A673 (cell line): ENCODE data around the gene TSSK2. TPM values are rescaled to one million over a fixed set of nuclear protein-coding genes. Genes with fewer than 3 reads are reported as not detected.
A peak's percentile ranks its signal among the peaks of the same experiment; 100 is the strongest.

ENCODE experiments used
- BruUV-seq: library from RNA; stranded (reverse); fragments of 400-500 nt; replicated peaks from 2 replicates; lab custom pipeline; 2021; lab: Mats Ljungman, UMichigan
- CTCF ChIA-PET: fragments of 300-600 bp; sonication (Branson Sonifier 250); formaldehyde crosslinking; loops from one replicate; lab custom pipeline; 2022; ENCODE audit warnings: antibody characterized with exemption; lab: Charles Lee
- POLR2A ChIA-PET: fragments of 300-600 bp; sonication (Branson Sonifier 250); formaldehyde crosslinking; loops from one replicate; lab custom pipeline; 2022; ENCODE audit warnings: antibody characterized with exemption; ENCODE audit not compliant: low non-redundant PET; lab: Charles Lee
- DNase-seq: peaks from one replicate; pipeline ENCODE4 v3.0.0-alpha.2; 2015; ENCODE audit warnings: low spot score
- H3K27ac ChIP-seq: fragments of 200-600 bp; sonication (generic); 2 replicates; pipeline ENCODE4 v1.5.1; 2016; ENCODE audit warnings: mixed run types, low read depth, mild to moderate bottlenecking, mixed read lengths, antibody characterized with exemption, low read length; ENCODE audit not compliant: poor library complexity, severe bottlenecking
- H3K27me3 ChIP-seq: fragments of 200-600 bp; sonication (generic); replicated peaks from 2 replicates; pipeline ENCODE4 v1.6.1; 2017; ENCODE audit warnings: mixed run types, low read depth, mild to moderate bottlenecking, mixed read lengths, antibody characterized with exemption, low read length; ENCODE audit not compliant: insufficient read depth, poor library complexity
- H3K36me3 ChIP-seq: fragments of 200-600 bp; sonication (generic); 2 replicates; pipeline ENCODE4 v1.6.1; 2016; ENCODE audit warnings: mixed run types, mild to moderate bottlenecking, mixed read lengths, antibody characterized with exemption, low read length; ENCODE audit not compliant: insufficient read depth, poor library complexity, severe bottlenecking
- H3K4me1 ChIP-seq: fragments of 200-600 bp; sonication (generic); 2 replicates; pipeline ENCODE4 v1.6.1; 2017; ENCODE audit warnings: mixed run types, mild to moderate bottlenecking, mixed read lengths, antibody characterized with exemption, low read length; ENCODE audit not compliant: insufficient read depth, poor library complexity, severe bottlenecking
- H3K4me3 ChIP-seq: fragments of 200-600 bp; sonication (generic); 2 replicates; pipeline ENCODE4 v1.5.1; 2016; ENCODE audit warnings: low read depth, mixed run types, mild to moderate bottlenecking, mixed read lengths, low read length; ENCODE audit not compliant: poor library complexity, severe bottlenecking
- H3K9me3 ChIP-seq: fragments of 200-600 bp; sonication (generic); 2 replicates; pipeline ENCODE4 v1.6.1; 2016; ENCODE audit warnings: mixed run types, low read depth, mild to moderate bottlenecking, mixed read lengths, antibody characterized with exemption, low read length; ENCODE audit not compliant: poor library complexity, severe bottlenecking
- EZH2 ChIP-seq: fragments of 200-600 bp; sonication (generic); IDR thresholded peaks from 2 replicates; pipeline ENCODE4 v1.6.1; 2017; ENCODE audit warnings: borderline replicate concordance, low read depth, mild to moderate bottlenecking, mixed read lengths, antibody characterized with exemption, low read length; ENCODE audit not compliant: poor library complexity, severe bottlenecking
- intact Hi-C: fragments of 100-400 bp; cut with micrococcal nuclease; formaldehyde crosslinking; loops from one replicate; pipeline ENCODE4 v1.10.0; 2022; ENCODE audit not compliant: unreplicated experiment
- total RNA-seq: library from RNA; stranded (reverse); gene quantifications from 2 replicates; pipeline ENCODE4 v1.2.3, GENCODE V29; 2021
- TF ChIP-seq, protein P1 (sequence below): fragments of 300-800, 200-600 bp; sonication (generic); conservative IDR thresholded peaks from 2 replicates; pipeline ENCODE4 v1.5.1; 2017; ENCODE audit warnings: low read depth, mild to moderate bottlenecking, antibody characterized with exemption, low read length, moderate library complexity, mixed read lengths

The TSSK2 gene
- total RNA-seq, 1 experiment from 2014 or later, result not detected

DNA sequence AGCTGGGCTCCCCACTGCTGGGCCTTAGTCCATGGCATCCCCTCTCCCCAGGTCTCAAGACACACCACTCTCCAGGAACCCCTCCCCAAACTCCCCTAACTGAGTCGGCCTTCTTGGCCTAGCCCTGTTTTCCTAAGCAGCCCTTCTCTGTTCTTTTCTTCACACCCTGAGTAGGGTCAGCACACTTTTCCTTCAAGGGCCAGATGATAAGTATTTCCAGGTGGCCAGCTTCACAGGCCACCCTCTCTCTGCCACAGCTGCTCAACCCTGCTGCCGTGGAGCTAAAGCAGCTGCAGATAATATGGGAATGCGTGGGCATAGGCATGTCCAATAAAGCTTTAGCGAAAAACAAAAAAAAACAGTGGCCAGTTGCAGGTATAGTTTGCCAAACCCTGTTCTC lies 33.0 kb upstream of the TSSK2 start:
- no peaks in the 10 kb centered on the region for H3K4me1 ChIP-seq
- TF ChIP-seq, protein P1, sequence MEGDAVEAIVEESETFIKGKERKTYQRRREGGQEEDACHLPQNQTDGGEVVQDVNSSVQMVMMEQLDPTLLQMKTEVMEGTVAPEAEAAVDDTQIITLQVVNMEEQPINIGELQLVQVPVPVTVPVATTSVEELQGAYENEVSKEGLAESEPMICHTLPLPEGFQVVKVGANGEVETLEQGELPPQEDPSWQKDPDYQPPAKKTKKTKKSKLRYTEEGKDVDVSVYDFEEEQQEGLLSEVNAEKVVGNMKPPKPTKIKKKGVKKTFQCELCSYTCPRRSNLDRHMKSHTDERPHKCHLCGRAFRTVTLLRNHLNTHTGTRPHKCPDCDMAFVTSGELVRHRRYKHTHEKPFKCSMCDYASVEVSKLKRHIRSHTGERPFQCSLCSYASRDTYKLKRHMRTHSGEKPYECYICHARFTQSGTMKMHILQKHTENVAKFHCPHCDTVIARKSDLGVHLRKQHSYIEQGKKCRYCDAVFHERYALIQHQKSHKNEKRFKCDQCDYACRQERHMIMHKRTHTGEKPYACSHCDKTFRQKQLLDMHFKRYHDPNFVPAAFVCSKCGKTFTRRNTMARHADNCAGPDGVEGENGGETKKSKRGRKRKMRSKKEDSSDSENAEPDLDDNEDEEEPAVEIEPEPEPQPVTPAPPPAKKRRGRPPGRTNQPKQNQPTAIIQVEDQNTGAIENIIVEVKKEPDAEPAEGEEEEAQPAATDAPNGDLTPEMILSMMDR, result no peak
- no peak for TF ChIP-seq EZH2
- no peaks in the 10 kb centered on the region for H3K36me3 ChIP-seq
- no peak overlapping the region for H3K4me3 ChIP-seq
- H3K9me3 ChIP-seq, result no peaks in the 10 kb centered on the region
- CTCF ChIA-PET, result no interaction called here
- no peak for DNase-seq
- H3K27me3 ChIP-seq, result no peaks in the 10 kb centered on the region
- POLR2A ChIA-PET, result no interaction called here
- peak overlapping the region; percentile 23 for H3K27ac ChIP-seq
- intact Hi-C loops, result no loop called here
- no TSS peak for BruUV-seq

DNA sequence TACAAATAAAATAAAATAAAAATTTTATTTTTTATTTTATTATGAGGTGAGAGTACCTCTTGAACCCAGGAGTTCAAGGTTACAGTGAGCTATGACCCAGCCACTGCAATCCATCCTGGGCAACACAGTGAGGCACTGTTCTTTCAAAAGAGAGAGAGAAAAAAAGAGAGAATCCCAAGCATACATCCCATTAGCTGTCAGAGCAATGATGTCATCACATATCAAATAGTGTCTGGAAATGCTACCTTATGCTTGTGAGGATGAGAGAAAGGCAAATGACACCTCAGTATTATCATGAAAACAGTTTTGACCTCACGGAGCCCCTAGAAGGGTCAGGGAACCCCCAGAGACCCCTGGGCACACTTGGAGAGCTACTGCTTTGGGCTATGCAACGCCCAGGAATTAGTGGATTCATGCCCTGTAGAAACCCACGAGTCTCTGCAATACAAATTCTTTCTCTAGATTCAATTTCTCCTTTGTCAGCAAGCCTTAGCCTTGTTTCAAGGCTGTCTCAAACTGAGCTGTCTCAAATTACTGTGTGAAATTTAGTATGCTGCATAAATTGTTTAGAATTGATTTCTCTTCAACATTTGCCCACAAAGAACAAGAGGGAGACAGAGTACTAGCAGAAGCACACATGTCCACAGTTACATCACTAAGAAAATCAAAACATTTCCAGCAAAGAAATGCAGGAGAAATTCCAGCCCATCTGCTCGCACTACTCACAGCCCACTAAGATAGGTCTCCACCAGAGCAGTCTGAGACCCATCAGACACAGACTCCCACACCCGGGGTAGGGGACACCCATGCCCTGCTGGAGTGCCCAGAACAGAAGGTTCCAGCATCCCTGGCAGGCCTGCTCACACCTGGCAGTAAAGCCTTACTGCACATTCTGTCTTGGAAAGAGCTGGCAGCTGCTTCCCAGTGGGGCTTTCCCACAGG lies 27.0 kb upstream of the TSSK2 start:
- H3K9me3 ChIP-seq, result no peaks in the 10 kb centered on the region
- peaks cover 6% of the 10 kb centered on the region for H3K4me1 ChIP-seq
- BruUV-seq, result no TSS peak
- CTCF ChIA-PET, result no interaction called here
- H3K27me3 ChIP-seq, result no peaks in the 10 kb centered on the region
- peak overlapping the region; percentile 44 for H3K27ac ChIP-seq
- no peaks in the 10 kb centered on the region for H3K36me3 ChIP-seq
- POLR2A ChIA-PET, result interaction anchor here (0.6 kb wide), 1 partner anchor 23 kb away, joined by 3 read pairs; no protein-coding TSS in a partner anchor
- TF ChIP-seq EZH2, result no peak
- TF ChIP-seq, protein P1, result no peak
- peak; percentile 31 for DNase-seq
- intact Hi-C loops, result no loop called here
- H3K4me3 ChIP-seq, result no peak overlapping the region

DNA sequence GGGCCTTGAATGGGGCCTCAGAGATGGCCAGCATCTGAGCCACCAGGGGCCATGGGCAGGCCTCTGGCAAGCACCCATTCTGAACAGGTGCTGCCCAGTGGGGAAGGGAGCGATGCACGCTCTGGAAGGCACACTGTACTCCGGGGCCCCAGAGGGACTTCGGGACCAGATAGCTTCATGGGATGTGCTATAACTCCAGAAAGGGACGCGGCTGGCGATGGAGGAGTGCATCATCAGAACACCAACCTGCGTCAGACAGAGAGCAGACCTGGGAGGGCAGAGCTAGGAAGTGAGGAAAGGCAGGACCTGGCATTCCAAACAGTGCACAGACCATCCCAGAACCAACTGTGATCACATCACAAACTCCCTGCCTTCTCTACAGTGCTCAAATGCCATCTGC lies 25.7 kb upstream of the TSSK2 start:
- Histone ChIP-seq H3K9me3 (no peaks in the 10 kb centered on the region), H3K4me3 (no peak overlapping the region), H3K27ac (no peak overlapping the region), H3K27me3 (no peaks in the 10 kb centered on the region), H3K4me1 (peaks cover 18% of the 10 kb centered on the region), H3K36me3 (no peaks in the 10 kb centered on the region)
- intact Hi-C loops, result no loop called here
- no peak for DNase-seq
- no TSS peak for BruUV-seq
- ChIA-PET POLR2A (no interaction called here), CTCF (no interaction called here)
- TF ChIP-seq, protein P1, result no peak
- no peak for TF ChIP-seq EZH2
